ENCODE results near the gene PCNP. TPM values are rescaled to one million over a fixed set of nuclear protein-coding genes. Genes with fewer than 3 reads are reported as not detected.
"Not testable (repeated sequence)": the region's sequence is repeated elsewhere in the genome, so short reads cannot be mapped to it uniquely, and the experiment has no call there.

PCNP gene
- total and polyA plus RNA-seq, 2 donors (not counting 3 experiments of a cell fraction or from before 2014, with no cell fraction given) = 22.7 to 137 TPM

DNA sequence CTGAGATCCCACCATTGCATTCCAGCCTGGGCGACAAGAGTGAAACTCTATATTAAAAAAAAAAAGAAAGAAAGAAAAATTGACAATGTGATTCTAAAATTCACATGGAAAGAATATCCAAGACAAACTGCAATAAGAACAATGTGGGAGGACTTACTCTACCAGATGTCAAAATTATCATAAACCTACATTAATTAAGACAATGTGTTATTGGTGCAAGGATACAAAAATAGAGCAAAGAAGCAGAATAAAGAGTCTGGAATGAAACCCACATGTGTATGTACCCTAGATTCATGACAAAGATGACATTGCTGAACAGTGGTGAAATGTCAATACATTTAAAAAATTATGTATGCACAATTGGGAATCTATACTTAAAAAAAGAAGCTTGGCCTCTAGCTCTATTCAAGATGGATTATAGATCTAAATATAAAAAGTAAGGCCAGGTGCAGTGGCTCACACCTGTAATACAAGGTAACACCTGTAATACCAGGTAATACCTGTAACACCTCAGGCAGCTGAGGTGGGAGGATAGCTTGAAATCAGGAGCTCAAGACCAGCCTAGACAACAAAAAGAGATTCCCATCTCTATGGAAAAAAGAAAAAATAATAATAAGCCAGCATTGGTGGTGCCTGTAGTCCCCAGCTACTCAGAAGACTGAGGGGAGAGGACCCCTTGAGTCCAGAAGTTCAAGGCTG is 57.3 kb downstream of the PCNP start:
- no peaks in the 10 kb centered on the region for H3K9me1 ChIP-seq (replicated peaks; ENCODE audit: control insufficient read depth, extremely low read depth, insufficient read depth, low read length)
- H2AFZ ChIP-seq (ENCODE audit: low read depth, low read length) = no peak overlapping the region
- no peak overlapping the region for H3K4me3 ChIP-seq (replicated peaks in 1 of 3; ENCODE audit: insufficient read depth in 1 of 3, low read depth in 1 of 3, low read length in 3 of 3)
- H3K27ac ChIP-seq (ENCODE audit: insufficient read depth, low read depth, low read length) = no peak overlapping the region
- BruUV-seq (replicated peaks) = no TSS peak
- DNase-seq (ENCODE audit: low read depth, low spot score) (no peak), FAIRE-seq (no peak)
- no peaks in the 10 kb centered on the region for H3K9me3 ChIP-seq (replicated peaks; ENCODE audit: control insufficient read depth, insufficient read depth, low read length)
- dilution Hi-C loops (cut with MboI; ENCODE audit: extremely low pct_ligation_motif_present, low sequenced_read_pairs) = no loop called here
- H3K79me2 ChIP-seq (ENCODE audit: control insufficient read depth, insufficient read depth, low read length) = no peaks in the 10 kb centered on the region
- CTCF ChIA-PET = interaction anchor here (1.0 to 1.3 kb wide), 4 partner anchors 8 to 424 kb away, joined by 3 read pairs; partner anchors contain the start of gene PCNP
- no peak overlapping the region for H3K9ac ChIP-seq (replicated peaks; ENCODE audit: extremely low read depth, insufficient read depth, low read length)
- POLR2A ChIA-PET = no interaction called here
- intact Hi-C loops (cut with micrococcal nuclease) = loop anchor here (10.0 kb wide), 1 partner anchor 1166 kb away; no protein-coding TSS in a partner anchor
- no peaks in the 10 kb centered on the region for H4K20me1 ChIP-seq (replicated peaks; ENCODE audit: control insufficient read depth, extremely low read depth, insufficient read depth, low read length)
- H3K36me3 ChIP-seq (ENCODE audit: control insufficient read depth in 2 of 2, extremely low read depth in 1 of 2, insufficient read depth in 2 of 2, low read length in 2 of 2) = no peaks in the 10 kb centered on the region
- no peaks in the 10 kb centered on the region for H3K4me1 ChIP-seq (ENCODE audit: control insufficient read depth, extremely low read depth, insufficient read depth, low read length)
- H3K27me3 ChIP-seq (ENCODE audit: control insufficient read depth in 2 of 2, insufficient read depth in 2 of 2, low read length in 2 of 2) = no peaks in the 10 kb centered on the region
- TF ChIP-seq POLR2AphosphoS5 (IDR thresholded peaks at IDR 0.05; ENCODE audit: insufficient read depth, low read depth, low read length) (no peak), GATA2 (IDR thresholded peaks at IDR 0.05; ENCODE audit: insufficient read depth, insufficient read length, low read depth, low read length) (no peak), CTCF (IDR thresholded peaks at IDR 0.05; ENCODE audit: extremely low read depth in 1 of 2, insufficient read depth in 1 of 2, low read depth in 1 of 2, low read length in 2 of 2) (no peak), FOS (IDR thresholded peaks at IDR 0.05; ENCODE audit: borderline replicate concordance, insufficient read depth, low read length) (no peak), MYC (IDR thresholded peaks at IDR 0.05; ENCODE audit: low read depth, low read length) (no peak), JUN (IDR thresholded peaks at IDR 0.05; ENCODE audit: borderline replicate concordance, insufficient read depth, insufficient read length, low read depth) (no peak), MAX (IDR thresholded peaks at IDR 0.05; ENCODE audit: insufficient read depth, insufficient read length) (no peak), POLR2A (IDR thresholded peaks at IDR 0.05; ENCODE audit: low read depth, low read length) (no peak), EZH2 (IDR thresholded peaks at IDR 0.05; ENCODE audit: borderline replicate concordance, low read depth, low read length, severe bottlenecking) (no peak)
- H3K4me2 ChIP-seq (ENCODE audit: insufficient read depth, low read length) = no peak overlapping the region

DNA sequence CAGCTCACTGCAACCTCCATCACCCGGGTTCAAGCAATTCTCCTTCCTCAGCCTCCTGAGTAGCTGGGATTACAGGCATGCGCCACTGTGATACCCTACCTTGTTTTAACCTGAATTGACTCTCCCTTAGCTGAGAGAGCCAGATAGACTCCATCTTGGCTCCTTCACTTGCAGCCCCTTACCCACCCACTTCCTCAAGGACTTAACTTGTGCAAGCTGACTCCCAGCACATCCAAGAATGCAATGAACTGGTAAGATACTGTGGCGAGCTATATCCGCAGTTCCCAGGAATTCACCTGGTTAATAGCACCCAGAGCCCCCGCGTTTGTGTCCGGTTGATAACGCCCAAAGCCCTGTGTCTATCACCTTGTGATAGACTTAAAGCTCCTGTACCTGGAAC is 58.0 kb downstream of the PCNP start:
- H3K79me2 ChIP-seq (ENCODE audit: control insufficient read depth, insufficient read depth, low read length); H3K9me3 ChIP-seq (replicated peaks; ENCODE audit: control insufficient read depth, insufficient read depth, low read length); H3K9ac ChIP-seq (replicated peaks; ENCODE audit: extremely low read depth, insufficient read depth, low read length); DNase-seq (ENCODE audit: low read depth, low spot score); H3K9me1 ChIP-seq (replicated peaks; ENCODE audit: control insufficient read depth, extremely low read depth, insufficient read depth, low read length); H2AFZ ChIP-seq (ENCODE audit: low read depth, low read length); H4K20me1 ChIP-seq (replicated peaks; ENCODE audit: control insufficient read depth, extremely low read depth, insufficient read depth, low read length); dilution Hi-C loops (cut with MboI; ENCODE audit: extremely low pct_ligation_motif_present, low sequenced_read_pairs); H3K4me3 ChIP-seq (replicated peaks in 1 of 3; ENCODE audit: insufficient read depth in 1 of 3, low read depth in 1 of 3, low read length in 3 of 3); FAIRE-seq; POLR2A ChIA-PET; H3K27me3 ChIP-seq (ENCODE audit: control insufficient read depth in 2 of 2, insufficient read depth in 2 of 2, low read length in 2 of 2); H3K4me1 ChIP-seq (ENCODE audit: control insufficient read depth, extremely low read depth, insufficient read depth, low read length); H3K36me3 ChIP-seq (ENCODE audit: control insufficient read depth in 2 of 2, extremely low read depth in 1 of 2, insufficient read depth in 2 of 2, low read length in 2 of 2); BruUV-seq (replicated peaks); H3K4me2 ChIP-seq (ENCODE audit: insufficient read depth, low read length); H3K27ac ChIP-seq (ENCODE audit: insufficient read depth, low read depth, low read length): not testable (repeated sequence)
- intact Hi-C loops (cut with micrococcal nuclease) = loop anchor here (10.0 kb wide), 1 partner anchor 1167 kb away; no protein-coding TSS in a partner anchor
- CTCF ChIA-PET = interaction anchor here (1.0 to 1.2 kb wide), 3 partner anchors 8 to 58 kb away, joined by 3 read pairs; partner anchors contain the start of gene PCNP
